Measurements from ENCODE around the gene COIL. TPM values are rescaled to one million over a fixed set of nuclear protein-coding genes. Genes with fewer than 3 reads are reported as not detected.
A peak's percentile ranks its signal among the peaks of the same experiment; 100 is the strongest.

The COIL gene
- total and polyA plus RNA-seq, 3 experiments from 2014 or later, result 13.4 to 23.5 (median 22.3) TPM

DNA sequence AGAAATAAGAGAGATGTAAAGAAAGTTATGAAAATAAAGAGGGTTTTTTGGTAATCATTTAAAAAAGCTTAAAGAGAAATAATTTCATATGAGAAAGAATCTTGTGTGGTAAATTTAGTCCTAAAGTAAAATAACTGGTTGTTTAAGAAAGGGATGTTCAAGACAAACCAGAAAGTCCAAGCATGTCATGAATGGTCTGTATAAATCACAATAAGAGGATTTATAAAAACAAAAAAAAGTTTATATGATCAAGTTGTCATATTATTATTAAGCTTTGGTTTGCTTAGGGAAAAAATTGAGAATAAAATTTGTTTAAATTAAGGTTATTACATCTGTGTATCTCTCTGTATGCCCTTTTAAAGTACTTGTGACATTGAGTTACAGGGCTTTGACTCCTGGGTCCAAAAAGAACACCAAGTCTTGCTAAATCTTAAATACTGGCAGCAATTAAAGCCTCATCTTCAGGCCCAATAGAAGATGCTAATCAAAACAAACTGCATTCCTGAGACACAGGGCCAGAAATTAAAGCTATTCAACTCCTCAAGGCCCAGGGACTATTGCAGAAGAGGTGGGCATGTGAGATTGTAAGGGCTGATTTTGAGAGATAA, 31.4 kb downstream of the COIL start:
- no peak overlapping the region for H3K27ac ChIP-seq (ENCODE audit: low read depth, low read length)
- no peaks in the 10 kb centered on the region for H3K27me3 ChIP-seq (ENCODE audit: insufficient read depth, low read length, poor library complexity, severe bottlenecking)
- Mint-ChIP-seq H3K9me3 (peaks cover 0 to 14% (median 3%) of the 10 kb centered on the region in 5 donors), H3K4me1 (no peaks in the 10 kb centered on the region), H3K27ac (no peak overlapping the region), H3K27me3 (peaks cover 0 to 3% of the 10 kb centered on the region in 2 donors), H3K4me3 (no peak overlapping the region), H3K36me3 (peaks cover 5 to 12% (median 11%) of the 10 kb centered on the region in 3 donors)
- no peak overlapping the region for H3K4me3 ChIP-seq (ENCODE audit: low read length)
- ChIA-PET POLR2A (no interaction called here), CTCF (no interaction called here)
- H3K9me3 ChIP-seq (ENCODE audit: low read length), result no peaks in the 10 kb centered on the region
- no peaks in the 10 kb centered on the region for H3K36me3 ChIP-seq (ENCODE audit: insufficient read depth, low read length)
- no peaks in the 10 kb centered on the region for H3K4me1 ChIP-seq (ENCODE audit: insufficient read depth, low read length)
- DNase-seq, result no peak

DNA sequence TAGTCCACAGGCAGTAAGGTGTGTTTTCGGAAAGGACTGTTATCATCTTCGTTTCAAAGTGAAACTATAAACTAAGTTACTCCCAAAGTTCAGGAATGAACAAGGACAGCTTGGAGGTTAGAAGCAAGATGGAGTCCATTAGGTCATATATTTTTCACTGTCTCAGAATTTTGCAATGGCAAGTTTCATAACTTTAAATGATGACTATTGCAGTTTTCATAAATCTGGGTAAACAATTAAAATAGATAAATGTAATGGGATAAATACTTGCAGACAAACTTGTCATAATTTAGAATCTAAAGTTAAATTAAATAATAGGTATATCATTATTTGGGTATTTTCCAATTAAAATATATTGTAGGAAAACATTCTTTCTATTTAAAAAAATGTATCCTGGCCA, 32.3 kb downstream of the COIL start:
- Mint-ChIP-seq H3K27ac (no peak overlapping the region), H3K9me3 (peaks cover 0 to 14% (median 3%) of the 10 kb centered on the region in 5 donors), H3K36me3 (peaks cover 0 to 12% (median 3%) of the 10 kb centered on the region in 3 donors), H3K4me3 (no peak overlapping the region), H3K27me3 (peaks cover 0 to 3% of the 10 kb centered on the region in 2 donors), H3K4me1 (no peaks in the 10 kb centered on the region)
- no peak for DNase-seq
- Histone ChIP-seq H3K36me3 (ENCODE audit: insufficient read depth, low read length) (no peaks in the 10 kb centered on the region), H3K9me3 (ENCODE audit: low read length) (no peaks in the 10 kb centered on the region), H3K27ac (ENCODE audit: low read depth, low read length) (no peak overlapping the region), H3K27me3 (ENCODE audit: insufficient read depth, low read length, poor library complexity, severe bottlenecking) (no peaks in the 10 kb centered on the region), H3K4me1 (ENCODE audit: insufficient read depth, low read length) (no peaks in the 10 kb centered on the region), H3K4me3 (ENCODE audit: low read length) (no peak overlapping the region)
- ChIA-PET CTCF (no interaction called here), POLR2A (no interaction called here)

DNA sequence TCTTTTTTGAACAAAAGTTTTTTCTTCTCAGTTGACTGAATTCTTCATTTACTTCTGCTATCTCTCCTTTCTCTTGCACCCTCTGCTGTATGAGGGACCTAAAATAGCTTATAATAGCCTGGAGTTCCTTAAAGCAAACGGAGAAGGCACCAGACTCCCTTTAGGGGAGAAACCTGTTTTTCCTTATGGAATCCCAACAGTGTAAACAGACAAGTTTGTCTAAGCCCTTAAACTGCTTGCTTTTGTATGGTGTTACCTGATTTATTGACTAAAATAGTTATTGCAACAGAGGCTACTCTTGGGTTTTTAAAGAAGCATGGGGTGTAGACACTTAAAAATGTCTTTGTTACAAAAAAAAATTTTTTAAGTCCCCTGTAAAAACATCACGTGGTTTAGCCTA, 34.1 kb downstream of the COIL start:
- peaks cover 0 to 14% (median 3%) of the 10 kb centered on the region in 5 donors for H3K9me3 Mint-ChIP-seq
- ChIA-PET POLR2A (no interaction called here), CTCF (interaction anchor here (1.7 kb wide), 1 partner anchor 13 kb away, joined by 3 read pairs; no protein-coding TSS in a partner anchor)
- no peaks in the 10 kb centered on the region for H3K4me1 Mint-ChIP-seq
- no peaks in the 10 kb centered on the region for H3K36me3 ChIP-seq (ENCODE audit: insufficient read depth, low read length)
- no peaks in the 10 kb centered on the region for H3K27me3 ChIP-seq (ENCODE audit: insufficient read depth, low read length, poor library complexity, severe bottlenecking)
- H3K4me3 ChIP-seq (ENCODE audit: low read length), result no peak overlapping the region
- H3K4me3 Mint-ChIP-seq, result no peak overlapping the region
- H3K27me3 Mint-ChIP-seq, result peaks cover 0 to 3% of the 10 kb centered on the region in 2 donors
- no peaks in the 10 kb centered on the region for H3K9me3 ChIP-seq (ENCODE audit: low read length)
- no peak for DNase-seq
- H3K4me1 ChIP-seq (ENCODE audit: insufficient read depth, low read length), result no peaks in the 10 kb centered on the region
- H3K27ac ChIP-seq (ENCODE audit: low read depth, low read length), result no peak overlapping the region
- H3K36me3 Mint-ChIP-seq, result peaks cover 0 to 12% (median 0%) of the 10 kb centered on the region in 3 donors
- no peak overlapping the region for H3K27ac Mint-ChIP-seq

DNA sequence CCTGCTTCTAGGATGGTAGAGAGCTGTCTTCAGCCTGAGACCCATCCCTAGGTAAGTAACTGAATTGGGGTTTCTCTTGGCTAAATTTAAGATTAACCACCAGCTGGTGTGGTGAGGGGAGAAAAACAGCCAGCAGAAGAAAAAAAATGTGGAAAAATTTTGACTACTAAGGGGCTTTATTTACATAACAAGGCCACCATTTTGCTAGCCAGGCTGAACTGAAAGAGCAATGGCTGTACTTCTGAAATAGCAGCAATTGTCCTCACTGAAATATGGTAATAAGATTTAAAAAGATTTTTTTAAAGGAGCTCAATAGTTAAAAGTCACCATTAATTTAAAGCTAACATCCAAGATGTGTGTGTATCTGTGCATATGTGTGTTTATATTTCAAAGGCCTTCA, 34.6 kb downstream of the COIL start:
- Histone ChIP-seq H3K27ac (ENCODE audit: low read depth, low read length) (no peak overlapping the region), H3K4me3 (ENCODE audit: low read length) (no peak overlapping the region), H3K9me3 (ENCODE audit: low read length) (no peaks in the 10 kb centered on the region), H3K4me1 (ENCODE audit: insufficient read depth, low read length) (no peaks in the 10 kb centered on the region), H3K36me3 (ENCODE audit: insufficient read depth, low read length) (no peaks in the 10 kb centered on the region), H3K27me3 (ENCODE audit: insufficient read depth, low read length, poor library complexity, severe bottlenecking) (no peaks in the 10 kb centered on the region)
- H3K4me3 Mint-ChIP-seq, result no peak overlapping the region
- H3K36me3 Mint-ChIP-seq, result peaks cover 0 to 12% (median 0%) of the 10 kb centered on the region in 3 donors
- no peak overlapping the region for H3K27ac Mint-ChIP-seq
- no peaks in the 10 kb centered on the region for H3K4me1 Mint-ChIP-seq
- peaks cover 0 to 14% (median 3%) of the 10 kb centered on the region in 5 donors for H3K9me3 Mint-ChIP-seq
- peaks cover 0 to 3% of the 10 kb centered on the region in 2 donors for H3K27me3 Mint-ChIP-seq
- DNase-seq, result no peak
- ChIA-PET POLR2A (no interaction called here), CTCF (interaction anchor here (1.7 kb wide), 1 partner anchor 13 kb away, joined by 3 read pairs; no protein-coding TSS in a partner anchor)

DNA sequence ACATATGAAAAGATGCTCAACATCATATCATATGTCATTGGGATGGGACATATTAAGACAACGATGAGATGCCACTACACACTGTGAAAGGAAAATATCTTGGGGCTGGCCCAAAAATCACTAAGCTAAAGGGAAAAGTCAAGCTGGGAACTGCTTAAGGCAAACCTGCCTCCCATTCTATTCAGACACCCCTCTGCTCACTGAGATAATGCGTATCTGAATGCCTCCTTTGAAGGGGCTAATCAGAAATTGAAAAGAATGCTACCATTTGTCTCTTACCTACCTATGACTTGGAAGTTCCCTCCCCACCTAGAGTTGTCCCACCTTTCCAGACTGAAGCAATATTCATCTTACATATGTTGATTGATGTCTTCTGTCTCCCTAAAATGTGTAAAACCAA, 35.8 kb downstream of the COIL start:
- Histone ChIP-seq H3K27me3 (ENCODE audit: insufficient read depth, low read length, poor library complexity, severe bottlenecking) (no peaks in the 10 kb centered on the region), H3K4me3 (ENCODE audit: low read length) (no peak overlapping the region), H3K36me3 (ENCODE audit: insufficient read depth, low read length) (no peaks in the 10 kb centered on the region), H3K4me1 (ENCODE audit: insufficient read depth, low read length) (no peaks in the 10 kb centered on the region), H3K27ac (ENCODE audit: low read depth, low read length) (no peak overlapping the region), H3K9me3 (ENCODE audit: low read length) (no peaks in the 10 kb centered on the region)
- POLR2A ChIA-PET, result no interaction called here
- peak overlapping the region in 1 of 8 donors; percentile 31 for H3K27ac Mint-ChIP-seq
- peaks cover 0 to 3% of the 10 kb centered on the region in 2 donors for H3K27me3 Mint-ChIP-seq
- peaks cover 0 to 6% (median 3%) of the 10 kb centered on the region in 5 donors for H3K9me3 Mint-ChIP-seq
- H3K4me3 Mint-ChIP-seq, result no peak overlapping the region
- H3K4me1 Mint-ChIP-seq, result no peaks in the 10 kb centered on the region
- H3K36me3 Mint-ChIP-seq, result peaks cover 0 to 4% (median 0%) of the 10 kb centered on the region in 3 donors
- CTCF ChIA-PET, result interaction anchor here (1.7 kb wide), 1 partner anchor 14 kb away, joined by 3 read pairs; no protein-coding TSS in a partner anchor
- no peak for DNase-seq

DNA sequence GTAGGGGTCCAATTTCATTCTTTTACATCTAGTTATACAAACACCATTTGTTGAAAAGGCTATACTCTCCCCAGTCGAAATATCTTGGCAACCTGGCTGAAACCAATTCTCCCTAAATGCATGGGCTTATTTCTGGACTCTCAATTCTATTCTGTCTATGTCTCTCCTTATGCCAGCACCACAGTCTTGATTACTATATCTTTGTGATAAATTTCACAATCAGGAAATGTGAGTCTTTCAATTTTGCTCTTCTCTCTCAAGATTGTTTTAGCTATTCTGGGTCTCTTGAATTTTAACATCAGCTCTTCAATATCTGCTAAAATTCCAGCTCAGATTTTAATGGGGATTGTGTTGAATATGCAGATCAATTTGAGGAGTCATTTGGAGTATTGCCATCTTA, 41.1 kb downstream of the COIL start:
- H3K9me3 ChIP-seq (ENCODE audit: low read length), result peaks cover 4% of the 10 kb centered on the region
- no peak for DNase-seq
- Mint-ChIP-seq H3K4me1 (peaks cover 5 to 6% (median 6%) of the 10 kb centered on the region in 3 donors), H3K27me3 (no peaks in the 10 kb centered on the region), H3K27ac (no peak overlapping the region), H3K9me3 (peaks cover 0 to 9% (median 3%) of the 10 kb centered on the region in 5 donors), H3K36me3 (peaks cover 0 to 6% (median 2%) of the 10 kb centered on the region in 3 donors), H3K4me3 (peak overlapping the region in 1 of 7 donors; percentile 11)
- no peak overlapping the region for H3K4me3 ChIP-seq (ENCODE audit: low read length)
- no peaks in the 10 kb centered on the region for H3K27me3 ChIP-seq (ENCODE audit: insufficient read depth, low read length, poor library complexity, severe bottlenecking)
- H3K4me1 ChIP-seq (ENCODE audit: insufficient read depth, low read length), result peaks cover 7% of the 10 kb centered on the region
- ChIA-PET POLR2A (no interaction called here), CTCF (no interaction called here)
- H3K36me3 ChIP-seq (ENCODE audit: insufficient read depth, low read length), result no peaks in the 10 kb centered on the region
- H3K27ac ChIP-seq (ENCODE audit: low read depth, low read length), result no peak overlapping the region

DNA sequence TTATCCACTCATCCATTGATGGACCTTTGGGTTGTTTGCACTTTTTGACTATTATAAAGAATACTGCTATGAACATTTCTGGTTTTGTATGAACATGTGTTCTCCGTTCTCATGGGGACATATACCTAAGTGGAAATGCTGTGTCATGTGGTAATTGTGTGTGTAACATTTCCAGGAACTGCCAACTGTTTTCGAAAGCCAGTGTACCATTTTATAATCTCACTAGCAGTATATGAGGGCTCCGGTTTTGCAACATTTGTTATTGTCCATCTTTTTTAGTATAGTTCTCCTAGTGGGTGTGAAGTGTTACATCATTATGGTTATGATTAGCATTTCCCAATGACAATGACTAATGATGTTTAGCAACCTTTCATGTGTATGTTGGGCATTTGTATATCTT, 41.9 kb downstream of the COIL start:
- ChIA-PET POLR2A (no interaction called here), CTCF (no interaction called here)
- Mint-ChIP-seq H3K36me3 (peaks cover 0 to 6% (median 2%) of the 10 kb centered on the region in 3 donors), H3K4me1 (peaks cover 9 to 12% (median 11%) of the 10 kb centered on the region in 3 donors), H3K27ac (no peak overlapping the region), H3K4me3 (peak overlapping the region in 1 of 7 donors; percentile 41), H3K27me3 (no peaks in the 10 kb centered on the region), H3K9me3 (peaks cover 0 to 9% (median 3%) of the 10 kb centered on the region in 5 donors)
- Histone ChIP-seq H3K4me3 (ENCODE audit: low read length) (no peak overlapping the region), H3K27me3 (ENCODE audit: insufficient read depth, low read length, poor library complexity, severe bottlenecking) (no peaks in the 10 kb centered on the region), H3K9me3 (ENCODE audit: low read length) (peaks cover 4% of the 10 kb centered on the region), H3K27ac (ENCODE audit: low read depth, low read length) (no peak overlapping the region), H3K36me3 (ENCODE audit: insufficient read depth, low read length) (no peaks in the 10 kb centered on the region), H3K4me1 (ENCODE audit: insufficient read depth, low read length) (peaks cover 11% of the 10 kb centered on the region)
- no peak for DNase-seq

DNA sequence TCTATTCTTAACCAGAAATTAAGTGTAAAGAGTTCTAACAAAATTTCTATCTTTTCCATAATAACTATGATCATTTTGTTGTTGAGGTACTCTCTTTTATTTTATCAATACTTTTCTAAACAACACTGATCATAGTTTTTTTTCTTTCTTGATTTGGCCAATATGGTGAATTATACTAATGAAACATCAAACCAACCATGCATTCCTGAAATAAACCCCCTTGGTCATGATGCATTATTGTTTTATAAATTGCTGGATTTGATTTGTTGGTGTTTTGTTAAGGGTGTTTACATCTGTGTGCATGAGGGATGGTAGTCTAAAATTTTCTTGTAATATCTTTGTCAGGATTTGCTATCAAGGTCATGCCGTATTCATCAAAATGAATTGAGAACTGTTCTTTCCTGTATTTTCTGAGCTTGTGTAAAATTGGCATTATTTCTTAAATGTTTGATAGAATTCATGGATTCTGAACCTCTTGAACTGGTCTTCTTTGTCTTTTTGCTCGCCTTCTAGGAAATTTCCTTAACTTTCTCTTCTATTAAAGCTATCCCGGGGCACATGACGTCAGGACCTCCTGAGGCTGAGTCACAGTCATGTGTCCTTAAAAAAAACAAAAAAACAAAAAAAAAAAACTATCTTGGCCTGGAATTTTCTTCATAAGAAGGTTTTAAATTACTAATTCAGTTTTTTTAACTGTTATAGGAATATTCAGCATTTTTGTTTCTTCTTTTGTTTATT, 43.1 kb downstream of the COIL start:
- Mint-ChIP-seq H3K4me3 (peak overlapping the region in 1 of 7 donors; percentile 22), H3K27ac (peak overlapping the region in 1 of 8 donors; percentile 12)

More for the DNA sequence above, 43.1 kb downstream of the COIL start:
- POLR2A ChIA-PET, result interaction anchor here (0.7 kb wide), 1 partner anchor 83 kb away, joined by 4 read pairs; no protein-coding TSS in a partner anchor
- H3K9me3 Mint-ChIP-seq, result peaks cover 0 to 9% (median 3%) of the 10 kb centered on the region in 5 donors
- H3K36me3 Mint-ChIP-seq, result peaks cover 2 to 8% (median 6%) of the 10 kb centered on the region in 3 donors
- Histone ChIP-seq H3K4me3 (ENCODE audit: low read length) (no peak overlapping the region), H3K27me3 (ENCODE audit: insufficient read depth, low read length, poor library complexity, severe bottlenecking) (no peaks in the 10 kb centered on the region), H3K27ac (ENCODE audit: low read depth, low read length) (no peak overlapping the region), H3K9me3 (ENCODE audit: low read length) (peaks cover 4% of the 10 kb centered on the region), H3K4me1 (ENCODE audit: insufficient read depth, low read length) (peaks cover 11% of the 10 kb centered on the region), H3K36me3 (ENCODE audit: insufficient read depth, low read length) (no peaks in the 10 kb centered on the region)
- CTCF ChIA-PET, result interaction anchor here (1.1 kb wide), 1 partner anchor 43 kb away, joined by 5 read pairs; the partner anchor contains the start of gene COIL
- H3K27me3 Mint-ChIP-seq, result no peaks in the 10 kb centered on the region
- peaks cover 10 to 12% (median 11%) of the 10 kb centered on the region in 3 donors for H3K4me1 Mint-ChIP-seq
- DNase-seq, result no peak
